Activated T-cell treated with anti-CD3 and anti-CD28 coated beads, Interleukin-2, amount 50 U/mL, for 4 hours (primary cell): Measurements from ENCODE around the gene CHRDL1. TPM values are rescaled to one million over a fixed set of nuclear protein-coding genes. Genes with fewer than 3 reads are reported as not detected.

ENCODE experiments used
- ATAC-seq, 2 donors: fragments of 200-7000 bp; cut with Tn5 transposase; one replicate each; pipeline ENCODE4 v1.10.0; 2021
- DNase-seq: peaks from one replicate; pipeline ENCODE4 v3.0.0-alpha.2; 2020
- H3K27me3 Mint-ChIP-seq: one replicate; pipeline ENCODE4 v1.8.0; 2021; ENCODE audit warnings: low read depth, mixed read lengths
- H3K36me3 Mint-ChIP-seq: one replicate; pipeline ENCODE4 v1.8.0; 2022; ENCODE audit warnings: mixed read lengths; ENCODE audit not compliant: insufficient read depth
- H3K4me1 Mint-ChIP-seq: one replicate; pipeline ENCODE4 v1.8.0; 2021; ENCODE audit warnings: low read depth, mixed read lengths
- H3K4me3 Mint-ChIP-seq: one replicate; pipeline ENCODE4 v1.8.0; 2021; ENCODE audit warnings: mild to moderate bottlenecking, moderate library complexity, mixed read lengths
- H3K9me3 Mint-ChIP-seq: one replicate; pipeline ENCODE4 v1.8.0; 2021; ENCODE audit warnings: mixed read lengths
- total RNA-seq, 3 donors: library from RNA; stranded (reverse); gene quantifications; one replicate each; pipeline ENCODE4 v1.2.1, GENCODE V29; 2021

CHRDL1 gene
- total RNA-seq, 3 donors from 2014 or later, result 0.10 TPM; not detected in 2

DNA sequence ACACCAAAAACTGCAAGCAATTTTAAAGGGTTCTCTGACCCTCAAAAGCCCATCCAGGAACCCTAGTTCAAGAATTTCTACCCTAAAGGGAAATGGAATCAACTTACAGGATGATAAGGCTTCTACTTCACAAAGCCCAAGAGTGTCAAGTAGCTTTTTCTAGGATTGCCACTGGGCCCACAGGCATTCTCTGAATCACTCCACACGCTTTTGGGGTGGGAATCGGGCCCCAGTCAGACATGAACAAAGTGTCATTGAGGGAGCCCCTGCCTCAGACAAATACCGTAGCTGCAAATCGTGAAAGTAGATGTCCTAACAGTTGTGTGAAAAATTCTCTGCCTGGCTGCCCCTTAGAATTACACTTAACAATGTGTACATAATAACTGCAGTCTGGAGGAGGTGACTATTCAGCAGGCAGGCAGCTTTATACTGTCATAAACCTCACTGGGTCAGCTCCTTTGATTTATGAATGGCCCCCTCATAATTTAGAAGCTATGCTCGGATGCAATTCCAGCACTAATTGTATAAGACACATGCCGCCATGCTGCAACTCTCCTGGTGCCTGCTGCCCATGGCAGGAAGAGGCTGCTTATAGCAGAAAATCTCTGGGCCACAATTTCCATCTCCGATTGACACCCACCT is 36.7 kb downstream of the CHRDL1 start:
- Mint-ChIP-seq H3K36me3 (no peaks in the 10 kb centered on the region), H3K4me1 (no peaks in the 10 kb centered on the region), H3K9me3 (peaks cover 4% of the 10 kb centered on the region), H3K27me3 (no peaks in the 10 kb centered on the region), H3K4me3 (no peak overlapping the region)
- ATAC-seq (no peak), DNase-seq (no peak)

- DNase-seq, result no peak
- Mint-ChIP-seq H3K9me3 (peaks cover 4% of the 10 kb centered on the region), H3K27me3 (no peaks in the 10 kb centered on the region), H3K36me3 (no peaks in the 10 kb centered on the region), H3K4me1 (no peaks in the 10 kb centered on the region), H3K4me3 (no peak overlapping the region)
- ATAC-seq, result no peak
Measured at GRCh38 chrX:110755611-110756010, 40.0 kb downstream of the CHRDL1 start.

- ATAC-seq (no peak), DNase-seq (no peak)
- H3K27me3 Mint-ChIP-seq, result no peaks in the 10 kb centered on the region
- no peaks in the 10 kb centered on the region for H3K36me3 Mint-ChIP-seq
- no peaks in the 10 kb centered on the region for H3K4me1 Mint-ChIP-seq
- H3K9me3 Mint-ChIP-seq, result peaks cover 4% of the 10 kb centered on the region
- no peak overlapping the region for H3K4me3 Mint-ChIP-seq
Measured at GRCh38 chrX:110755061-110755460, 40.6 kb downstream of the CHRDL1 start.

- no peaks in the 10 kb centered on the region for H3K4me1 Mint-ChIP-seq
- DNase-seq (no peak), ATAC-seq (no peak)
- H3K36me3 Mint-ChIP-seq, result no peaks in the 10 kb centered on the region
- no peaks in the 10 kb centered on the region for H3K9me3 Mint-ChIP-seq
- no peak overlapping the region for H3K4me3 Mint-ChIP-seq
- no peaks in the 10 kb centered on the region for H3K27me3 Mint-ChIP-seq
Measured at GRCh38 chrX:110750526-110751189, 45.0 kb downstream of the CHRDL1 start.

GRCh38 chrX:110748256-110748806 is 47.3 kb downstream of the CHRDL1 start:
- Mint-ChIP-seq H3K9me3 (no peaks in the 10 kb centered on the region), H3K36me3 (no peaks in the 10 kb centered on the region), H3K27me3 (peaks cover 2% of the 10 kb centered on the region), H3K4me1 (no peaks in the 10 kb centered on the region), H3K4me3 (no peak overlapping the region)
- no peak for ATAC-seq
- DNase-seq, result no peak

- ATAC-seq, result no peak
- no peak for DNase-seq
- Mint-ChIP-seq H3K27me3 (peaks cover 2% of the 10 kb centered on the region), H3K4me3 (no peak overlapping the region), H3K4me1 (no peaks in the 10 kb centered on the region), H3K36me3 (no peaks in the 10 kb centered on the region), H3K9me3 (no peaks in the 10 kb centered on the region)
Measured at GRCh38 chrX:110746014-110746413, 49.6 kb downstream of the CHRDL1 start.

- ATAC-seq (no peak), DNase-seq (no peak)
- H3K36me3 Mint-ChIP-seq, result no peaks in the 10 kb centered on the region
- H3K27me3 Mint-ChIP-seq, result peaks cover 2% of the 10 kb centered on the region
- no peaks in the 10 kb centered on the region for H3K4me1 Mint-ChIP-seq
- H3K9me3 Mint-ChIP-seq, result no peaks in the 10 kb centered on the region
- H3K4me3 Mint-ChIP-seq, result no peak overlapping the region
Measured at GRCh38 chrX:110745288-110745687, 50.3 kb downstream of the CHRDL1 start.

DNA sequence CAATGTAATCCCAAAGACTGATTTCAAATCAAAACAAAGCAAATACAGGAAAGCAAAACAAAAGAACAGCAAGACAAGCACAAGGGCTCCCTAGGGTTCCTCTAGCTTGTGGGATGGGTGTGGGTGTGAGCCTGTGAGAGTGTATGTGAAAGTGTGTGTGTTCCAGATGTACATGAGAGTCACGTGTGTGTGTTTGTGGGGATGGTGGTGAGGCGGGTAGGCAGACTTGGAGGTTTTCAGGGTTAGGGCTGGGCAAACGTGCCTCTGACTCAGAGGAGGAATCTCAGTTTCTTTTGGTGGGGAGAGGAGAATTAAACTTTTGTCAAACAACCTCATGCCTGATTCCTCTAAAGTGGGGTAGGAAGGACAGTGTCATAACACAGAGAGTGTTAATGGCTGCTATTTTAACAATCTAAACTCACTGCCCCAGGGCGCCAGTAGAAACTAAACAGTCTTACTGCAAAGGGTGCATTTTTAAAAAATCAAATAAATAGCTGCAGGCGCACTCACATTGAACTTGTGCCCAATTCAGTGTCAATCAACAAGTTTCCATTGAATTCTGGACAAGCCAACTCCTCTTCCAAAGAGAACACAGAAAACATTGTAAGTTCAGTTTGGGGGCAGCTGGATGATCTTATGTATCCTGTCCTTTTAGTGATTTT is 51.8 kb downstream of the CHRDL1 start:
- Mint-ChIP-seq H3K4me1 (no peaks in the 10 kb centered on the region), H3K27me3 (peaks cover 2% of the 10 kb centered on the region), H3K9me3 (no peaks in the 10 kb centered on the region), H3K36me3 (no peaks in the 10 kb centered on the region), H3K4me3 (no peak overlapping the region)
- ATAC-seq, result no peak
- DNase-seq, result no peak

- Mint-ChIP-seq H3K4me3 (no peak overlapping the region), H3K36me3 (no peaks in the 10 kb centered on the region), H3K9me3 (no peaks in the 10 kb centered on the region), H3K4me1 (no peaks in the 10 kb centered on the region), H3K27me3 (peaks cover 2% of the 10 kb centered on the region)
- no peak for DNase-seq
- ATAC-seq, result no peak
Measured at GRCh38 chrX:110741213-110741796, 54.3 kb downstream of the CHRDL1 start.

GRCh38 chrX:110734894-110735541 is 60.6 kb downstream of the CHRDL1 start:
- ATAC-seq (no peak), DNase-seq (no peak)
- no peaks in the 10 kb centered on the region for H3K9me3 Mint-ChIP-seq
- no peaks in the 10 kb centered on the region for H3K27me3 Mint-ChIP-seq
- H3K36me3 Mint-ChIP-seq, result no peaks in the 10 kb centered on the region
- no peak overlapping the region for H3K4me3 Mint-ChIP-seq
- no peaks in the 10 kb centered on the region for H3K4me1 Mint-ChIP-seq

- Mint-ChIP-seq H3K9me3 (no peaks in the 10 kb centered on the region), H3K36me3 (no peaks in the 10 kb centered on the region), H3K4me3 (no peak overlapping the region), H3K27me3 (no peaks in the 10 kb centered on the region), H3K4me1 (no peaks in the 10 kb centered on the region)
- ATAC-seq, result no peak
- no peak for DNase-seq
Measured at GRCh38 chrX:110734271-110734670, 61.3 kb downstream of the CHRDL1 start.

- no peak for ATAC-seq
- no peaks in the 10 kb centered on the region for H3K27me3 Mint-ChIP-seq
- no peak overlapping the region for H3K4me3 Mint-ChIP-seq
- H3K36me3 Mint-ChIP-seq, result no peaks in the 10 kb centered on the region
- no peak for DNase-seq
- H3K4me1 Mint-ChIP-seq, result no peaks in the 10 kb centered on the region
- no peaks in the 10 kb centered on the region for H3K9me3 Mint-ChIP-seq
Measured at GRCh38 chrX:110733166-110733565, 62.5 kb downstream of the CHRDL1 start.

DNA sequence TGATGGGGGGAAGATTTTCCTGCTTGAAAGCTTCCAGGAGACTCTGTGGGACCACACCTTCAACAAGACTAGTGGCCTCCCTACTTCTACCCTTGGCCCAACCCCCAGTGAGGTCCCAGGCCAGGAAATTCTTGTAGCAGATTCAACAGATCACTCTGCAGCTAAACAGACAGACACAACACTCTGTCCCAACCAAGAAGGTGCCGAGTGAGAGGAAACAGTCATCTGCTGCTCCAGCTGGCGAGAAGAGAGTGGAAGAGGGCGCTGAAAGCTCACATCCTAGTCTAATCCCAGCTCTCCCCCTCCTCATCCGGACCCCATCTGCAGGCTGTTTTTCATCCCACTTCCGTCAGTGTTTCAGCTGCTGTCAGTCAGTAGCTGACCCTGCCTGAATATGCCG is 63.4 kb downstream of the CHRDL1 start:
- DNase-seq, result no peak
- Mint-ChIP-seq H3K4me3 (no peak overlapping the region), H3K9me3 (no peaks in the 10 kb centered on the region), H3K27me3 (no peaks in the 10 kb centered on the region), H3K36me3 (no peaks in the 10 kb centered on the region), H3K4me1 (no peaks in the 10 kb centered on the region)
- no peak for ATAC-seq

DNA sequence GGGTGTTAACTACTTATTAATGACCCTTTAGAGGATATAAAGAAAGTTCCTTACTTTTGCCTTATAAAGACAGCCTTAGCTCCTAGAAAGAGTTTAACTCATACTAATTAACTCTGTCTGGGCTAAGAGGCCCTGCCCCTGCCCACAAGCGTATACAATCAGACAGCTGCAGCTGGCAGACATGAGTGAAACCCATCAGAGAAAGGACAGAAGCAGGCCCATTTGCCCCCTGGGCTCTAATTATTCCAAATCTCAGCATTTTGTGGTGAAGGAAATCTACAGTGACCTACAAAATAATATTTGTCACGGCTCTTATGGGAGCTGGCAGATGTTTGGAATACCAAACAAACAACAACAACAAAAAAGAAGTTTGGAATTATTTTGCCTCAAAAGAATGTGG is 71.8 kb downstream of the CHRDL1 start:
- Mint-ChIP-seq H3K27me3 (no peaks in the 10 kb centered on the region), H3K36me3 (no peaks in the 10 kb centered on the region), H3K4me3 (no peak overlapping the region), H3K4me1 (no peaks in the 10 kb centered on the region), H3K9me3 (no peaks in the 10 kb centered on the region)
- DNase-seq (no peak), ATAC-seq (no peak)
